ENCODE measurements around the gene TCP1.
A peak's percentile ranks its signal among the peaks of the same experiment; 100 is the strongest.
"Not testable (repeated sequence)": the region's sequence is repeated elsewhere in the genome, so short reads cannot be mapped to it uniquely, and the experiment has no call there.

The TCP1 gene

GRCh38 chr6:159742165-159742564, 47.2 kb downstream of the TCP1 start:
- in situ Hi-C loops (cut with MboI; ENCODE audit: low pct_unique_long_range_greater_than_20kb, low sequenced_read_pairs, unreplicated experiment): no loop called here
- TF ChIP-seq CTCF (IDR thresholded peaks at IDR 0.05; ENCODE audit: extremely low read depth, insufficient read depth, missing control alignments): no peak
- DNase-seq (ENCODE audit: low spot score): no peak

GRCh38 chr6:159739341-159739740, 50.1 kb downstream of the TCP1 start:
- in situ Hi-C loops (cut with MboI; ENCODE audit: low pct_unique_long_range_greater_than_20kb, low sequenced_read_pairs, unreplicated experiment): no loop called here
- no peak for DNase-seq (ENCODE audit: low spot score)
- no peak for TF ChIP-seq CTCF (IDR thresholded peaks at IDR 0.05; ENCODE audit: extremely low read depth, insufficient read depth, missing control alignments)

- no peak for DNase-seq (ENCODE audit: low spot score)
- in situ Hi-C loops (cut with MboI; ENCODE audit: low pct_unique_long_range_greater_than_20kb, low sequenced_read_pairs, unreplicated experiment): no loop called here
- no peak for TF ChIP-seq CTCF (IDR thresholded peaks at IDR 0.05; ENCODE audit: extremely low read depth, insufficient read depth, missing control alignments)
Measured at GRCh38 chr6:159736908-159737307, 52.5 kb downstream of the TCP1 start.

- DNase-seq (ENCODE audit: low spot score); in situ Hi-C loops (cut with MboI; ENCODE audit: low pct_unique_long_range_greater_than_20kb, low sequenced_read_pairs, unreplicated experiment): not testable (repeated sequence)
Measured at GRCh38 chr6:159733395-159733794, 56.0 kb downstream of the TCP1 start.

- in situ Hi-C loops (cut with MboI; ENCODE audit: low pct_unique_long_range_greater_than_20kb, low sequenced_read_pairs, unreplicated experiment); DNase-seq (ENCODE audit: low spot score): not testable (repeated sequence)
Measured at GRCh38 chr6:159732550-159732949, 56.9 kb downstream of the TCP1 start.

- no peak for TF ChIP-seq CTCF (IDR thresholded peaks at IDR 0.05; ENCODE audit: extremely low read depth, insufficient read depth, missing control alignments)
- peak; percentile 22 for DNase-seq (ENCODE audit: low spot score)
- in situ Hi-C loops (cut with MboI; ENCODE audit: low pct_unique_long_range_greater_than_20kb, low sequenced_read_pairs, unreplicated experiment): no loop called here
Measured at GRCh38 chr6:159730332-159730676, 59.1 kb downstream of the TCP1 start.

- in situ Hi-C loops (cut with MboI; ENCODE audit: low pct_unique_long_range_greater_than_20kb, low sequenced_read_pairs, unreplicated experiment): no loop called here
- no peak for TF ChIP-seq CTCF (IDR thresholded peaks at IDR 0.05; ENCODE audit: extremely low read depth, insufficient read depth, missing control alignments)
- DNase-seq (ENCODE audit: low spot score): peak; percentile 45
Measured at GRCh38 chr6:159729598-159730331, 59.6 kb downstream of the TCP1 start.

GRCh38 chr6:159728531-159728964, 60.9 kb downstream of the TCP1 start:
- no peak for TF ChIP-seq CTCF (IDR thresholded peaks at IDR 0.05; ENCODE audit: extremely low read depth, insufficient read depth, missing control alignments)
- in situ Hi-C loops (cut with MboI; ENCODE audit: low pct_unique_long_range_greater_than_20kb, low sequenced_read_pairs, unreplicated experiment): no loop called here
- DNase-seq (ENCODE audit: low spot score): no peak

Data from GM13977 (cell line).